Mesothelial cell of epicardium (in vitro differentiated cells): ENCODE results near the gene WAS. TPM values are rescaled to one million over a fixed set of nuclear protein-coding genes. Genes with fewer than 3 reads are reported as not detected.
A peak's percentile ranks its signal among the peaks of the same experiment; 100 is the strongest.

ENCODE experiments used
- DNase-seq, 2 experiments: peaks; one replicate each; pipeline ENCODE4 v3.0.0; 2021; ENCODE audit warnings: low spot score in 2 of 2; ENCODE audit not compliant: unreplicated experiment in 2 of 2
- H3K27ac Mint-ChIP-seq: 2 replicates; pipeline ENCODE4 v1.8.0; 2021; ENCODE audit warnings: mixed read lengths
- H3K27me3 Mint-ChIP-seq: 2 replicates; pipeline ENCODE4 v1.8.0; 2021; ENCODE audit warnings: low read depth, mixed read lengths
- H3K36me3 Mint-ChIP-seq: 2 replicates; pipeline ENCODE4 v1.8.0; 2021; ENCODE audit warnings: mixed read lengths
- H3K4me1 Mint-ChIP-seq: 2 replicates; pipeline ENCODE4 v1.8.0; 2021; ENCODE audit warnings: mixed read lengths
- H3K4me3 Mint-ChIP-seq: 2 replicates; pipeline ENCODE4 v1.8.0; 2021; ENCODE audit warnings: mild to moderate bottlenecking, moderate library complexity, mixed read lengths
- H3K9me3 Mint-ChIP-seq: 2 replicates; pipeline ENCODE4 v1.8.0; 2021; ENCODE audit warnings: mixed read lengths
- total RNA-seq: library from RNA; stranded (reverse); gene quantifications from 3 replicates; pipeline ENCODE4 v1.2.1, GENCODE V29; 2021
- TF ChIP-seq, protein P1 (sequence below): fragments of 200-600 bp; sonication (generic); IDR thresholded peaks from one replicate; pipeline ENCODE4 v1.5.0; 2021; ENCODE audit warnings: antibody characterized with exemption; ENCODE audit not compliant: unreplicated experiment

Gene WAS
- total RNA-seq, 1 donor from 2014 or later = 1.5 TPM

DNA sequence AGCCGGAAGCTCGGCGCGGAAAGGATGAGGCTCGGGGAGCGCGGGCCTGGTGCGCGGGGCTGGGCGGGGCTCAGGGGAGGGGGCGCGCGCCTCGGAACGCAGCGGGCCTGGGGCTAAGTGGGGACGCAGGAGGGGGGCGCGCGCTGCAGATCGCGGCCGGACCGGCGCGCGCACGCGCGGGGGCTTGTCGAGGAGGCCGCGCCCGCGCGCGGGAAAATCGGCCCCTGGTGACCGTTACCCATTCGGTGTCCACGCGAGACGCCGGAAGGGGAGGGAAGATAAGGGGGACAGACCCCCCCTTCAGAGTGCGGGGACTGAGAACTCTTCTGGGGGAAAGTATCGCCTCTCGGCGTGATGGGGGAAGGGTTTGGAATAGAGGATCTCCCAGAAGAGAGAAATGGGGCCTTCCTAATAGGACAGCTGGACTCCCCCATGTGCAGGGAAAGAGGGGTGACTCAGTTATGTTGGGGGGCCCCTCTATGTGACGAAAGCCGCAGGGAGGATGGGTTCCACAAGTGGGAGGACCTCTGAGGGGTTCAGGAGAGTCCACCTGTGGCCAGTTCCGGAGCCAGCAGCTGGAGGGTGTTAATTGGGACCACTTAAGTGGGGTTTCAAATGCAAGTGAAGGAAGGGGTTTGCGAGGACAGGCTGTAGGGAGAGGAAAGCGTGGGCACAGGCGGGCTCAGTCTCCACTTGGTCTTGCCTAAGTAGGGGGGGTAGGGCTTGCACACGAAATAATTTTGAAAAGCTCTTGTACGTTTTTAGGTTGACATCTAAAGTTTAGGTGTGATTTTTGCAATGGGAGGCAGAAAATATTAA, 13.5 kb downstream of the WAS start:
- peak overlapping the region; percentile 68 for H3K4me3 Mint-ChIP-seq
- H3K9me3 Mint-ChIP-seq = peaks cover 6% of the 10 kb centered on the region
- DNase-seq = no peak
- peaks cover 14% of the 10 kb centered on the region for H3K4me1 Mint-ChIP-seq
- H3K27ac Mint-ChIP-seq = no peak overlapping the region
- TF ChIP-seq, protein P1, sequence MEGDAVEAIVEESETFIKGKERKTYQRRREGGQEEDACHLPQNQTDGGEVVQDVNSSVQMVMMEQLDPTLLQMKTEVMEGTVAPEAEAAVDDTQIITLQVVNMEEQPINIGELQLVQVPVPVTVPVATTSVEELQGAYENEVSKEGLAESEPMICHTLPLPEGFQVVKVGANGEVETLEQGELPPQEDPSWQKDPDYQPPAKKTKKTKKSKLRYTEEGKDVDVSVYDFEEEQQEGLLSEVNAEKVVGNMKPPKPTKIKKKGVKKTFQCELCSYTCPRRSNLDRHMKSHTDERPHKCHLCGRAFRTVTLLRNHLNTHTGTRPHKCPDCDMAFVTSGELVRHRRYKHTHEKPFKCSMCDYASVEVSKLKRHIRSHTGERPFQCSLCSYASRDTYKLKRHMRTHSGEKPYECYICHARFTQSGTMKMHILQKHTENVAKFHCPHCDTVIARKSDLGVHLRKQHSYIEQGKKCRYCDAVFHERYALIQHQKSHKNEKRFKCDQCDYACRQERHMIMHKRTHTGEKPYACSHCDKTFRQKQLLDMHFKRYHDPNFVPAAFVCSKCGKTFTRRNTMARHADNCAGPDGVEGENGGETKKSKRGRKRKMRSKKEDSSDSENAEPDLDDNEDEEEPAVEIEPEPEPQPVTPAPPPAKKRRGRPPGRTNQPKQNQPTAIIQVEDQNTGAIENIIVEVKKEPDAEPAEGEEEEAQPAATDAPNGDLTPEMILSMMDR = no peak
- H3K27me3 Mint-ChIP-seq = peaks cover 10% of the 10 kb centered on the region
- peaks cover 5% of the 10 kb centered on the region for H3K36me3 Mint-ChIP-seq

DNA sequence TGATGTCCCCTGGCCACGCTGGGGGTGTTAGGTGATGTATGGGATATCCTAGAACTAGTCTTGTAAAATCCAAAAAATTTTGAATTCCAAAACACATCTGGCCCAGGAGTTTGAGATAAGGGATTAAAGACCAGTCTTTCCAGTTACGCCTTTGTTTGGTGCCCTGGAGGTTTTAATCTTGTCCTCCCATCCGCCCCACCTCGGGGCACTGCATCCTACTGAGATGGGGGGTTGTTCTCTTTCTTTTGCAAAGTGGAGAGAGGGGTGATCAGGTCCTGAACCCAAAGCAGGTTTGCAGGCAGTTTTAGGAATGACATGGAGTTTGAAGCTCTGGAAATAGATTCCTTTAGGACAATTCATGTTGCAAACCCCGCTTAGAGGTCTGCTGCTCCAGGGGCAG, 14.7 kb downstream of the WAS start:
- peaks cover 14% of the 10 kb centered on the region for H3K4me1 Mint-ChIP-seq
- peaks cover 9% of the 10 kb centered on the region for H3K27me3 Mint-ChIP-seq
- no peak for DNase-seq
- H3K9me3 Mint-ChIP-seq = peaks cover 8% of the 10 kb centered on the region
- no peak overlapping the region for H3K27ac Mint-ChIP-seq
- TF ChIP-seq, protein P1 = no peak
- H3K36me3 Mint-ChIP-seq = peaks cover 5% of the 10 kb centered on the region
- H3K4me3 Mint-ChIP-seq = no peak overlapping the region

DNA sequence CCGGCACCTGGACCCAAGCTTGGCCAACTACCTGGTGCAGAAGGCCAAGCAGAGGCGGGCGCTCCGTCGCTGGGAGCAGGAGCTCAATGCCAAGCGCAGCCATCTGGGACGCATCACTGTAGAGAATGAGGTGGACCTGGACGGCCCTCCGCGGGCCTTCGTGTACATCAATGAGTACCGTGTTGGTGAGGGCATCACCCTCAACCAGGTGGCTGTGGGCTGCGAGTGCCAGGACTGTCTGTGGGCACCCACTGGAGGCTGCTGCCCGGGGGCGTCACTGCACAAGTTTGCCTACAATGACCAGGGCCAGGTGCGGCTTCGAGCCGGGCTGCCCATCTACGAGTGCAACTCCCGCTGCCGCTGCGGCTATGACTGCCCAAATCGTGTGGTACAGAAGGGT, 16.6 kb downstream of the WAS start:
- H3K27me3 Mint-ChIP-seq = no peaks in the 10 kb centered on the region
- TF ChIP-seq, protein P1 = no peak
- H3K9me3 Mint-ChIP-seq = peaks cover 12% of the 10 kb centered on the region
- peaks cover 12% of the 10 kb centered on the region for H3K4me1 Mint-ChIP-seq
- H3K36me3 Mint-ChIP-seq = peaks cover 5% of the 10 kb centered on the region
- H3K27ac Mint-ChIP-seq = no peak overlapping the region
- no peak overlapping the region for H3K4me3 Mint-ChIP-seq
- no peak for DNase-seq

DNA sequence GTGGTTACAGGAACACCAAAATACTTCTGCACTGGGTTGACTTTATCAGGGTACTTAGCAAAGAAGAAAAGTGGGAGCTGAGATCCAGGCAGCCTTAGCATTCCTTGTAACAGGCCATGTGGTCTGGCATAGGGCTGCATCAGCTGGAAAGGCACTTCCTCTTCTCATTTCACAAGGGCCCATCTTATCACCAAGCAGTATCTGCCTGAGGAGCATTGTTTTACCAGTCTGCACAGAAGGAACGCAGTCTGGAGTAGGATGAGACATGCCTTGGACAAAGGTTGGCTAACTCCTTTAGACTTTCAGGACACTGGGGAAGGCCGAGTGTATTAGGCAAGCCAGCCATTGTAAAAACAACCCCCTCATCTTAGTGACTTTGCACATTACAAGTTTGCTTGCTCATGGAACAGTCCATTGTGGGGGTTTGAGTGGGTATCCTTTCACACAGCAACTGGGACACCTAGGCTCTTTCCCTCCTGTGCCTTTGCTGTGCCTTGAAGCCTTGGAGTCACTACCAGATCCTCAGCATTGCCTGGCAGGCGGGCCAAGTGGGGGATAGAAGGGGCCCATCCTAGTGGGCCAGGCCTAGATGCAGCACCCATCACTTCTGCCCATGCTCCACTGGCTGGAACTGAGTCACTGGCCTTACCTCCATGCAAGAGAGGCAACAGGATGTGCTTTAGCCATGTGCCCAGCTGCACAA, 17.5 kb downstream of the WAS start:
- peaks cover 5% of the 10 kb centered on the region for H3K36me3 Mint-ChIP-seq

DNA sequence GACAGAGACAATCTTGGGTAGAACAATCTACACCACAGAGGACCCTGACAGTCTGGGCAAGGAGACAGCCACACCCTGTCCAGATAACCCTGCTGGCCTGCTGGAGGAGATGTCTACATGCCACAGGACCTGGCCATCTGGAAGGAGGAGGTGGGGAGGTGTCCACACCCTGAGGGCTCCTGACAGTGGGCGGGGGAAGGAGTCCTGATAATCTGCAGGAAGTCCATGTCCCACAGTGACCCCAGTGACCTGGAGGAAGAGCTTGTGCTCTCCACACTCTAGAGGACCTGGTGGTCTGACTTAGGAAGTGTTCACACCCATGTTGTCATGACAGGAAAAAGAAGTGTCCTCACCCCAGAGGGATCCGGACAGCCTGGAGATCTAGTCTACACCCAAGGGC, 18.4 kb downstream of the WAS start:
- no peak for DNase-seq
- peaks cover 12% of the 10 kb centered on the region for H3K9me3 Mint-ChIP-seq
- H3K27ac Mint-ChIP-seq = no peak overlapping the region
- H3K36me3 Mint-ChIP-seq = peaks cover 5% of the 10 kb centered on the region
- H3K4me3 Mint-ChIP-seq = no peak overlapping the region
- H3K27me3 Mint-ChIP-seq = no peaks in the 10 kb centered on the region
- peaks cover 4% of the 10 kb centered on the region for H3K4me1 Mint-ChIP-seq
- TF ChIP-seq, protein P1 = no peak

More for the DNA sequence above, 17.5 kb downstream of the WAS start:
- H3K27me3 Mint-ChIP-seq = no peaks in the 10 kb centered on the region
- DNase-seq = no peak
- H3K9me3 Mint-ChIP-seq = peaks cover 12% of the 10 kb centered on the region
- H3K27ac Mint-ChIP-seq = no peak overlapping the region
- no peak overlapping the region for H3K4me3 Mint-ChIP-seq
- peaks cover 4% of the 10 kb centered on the region for H3K4me1 Mint-ChIP-seq
- TF ChIP-seq, protein P1 = no peak
